ENCODE measurements around the gene METTL14.

METTL14 gene

DNA sequence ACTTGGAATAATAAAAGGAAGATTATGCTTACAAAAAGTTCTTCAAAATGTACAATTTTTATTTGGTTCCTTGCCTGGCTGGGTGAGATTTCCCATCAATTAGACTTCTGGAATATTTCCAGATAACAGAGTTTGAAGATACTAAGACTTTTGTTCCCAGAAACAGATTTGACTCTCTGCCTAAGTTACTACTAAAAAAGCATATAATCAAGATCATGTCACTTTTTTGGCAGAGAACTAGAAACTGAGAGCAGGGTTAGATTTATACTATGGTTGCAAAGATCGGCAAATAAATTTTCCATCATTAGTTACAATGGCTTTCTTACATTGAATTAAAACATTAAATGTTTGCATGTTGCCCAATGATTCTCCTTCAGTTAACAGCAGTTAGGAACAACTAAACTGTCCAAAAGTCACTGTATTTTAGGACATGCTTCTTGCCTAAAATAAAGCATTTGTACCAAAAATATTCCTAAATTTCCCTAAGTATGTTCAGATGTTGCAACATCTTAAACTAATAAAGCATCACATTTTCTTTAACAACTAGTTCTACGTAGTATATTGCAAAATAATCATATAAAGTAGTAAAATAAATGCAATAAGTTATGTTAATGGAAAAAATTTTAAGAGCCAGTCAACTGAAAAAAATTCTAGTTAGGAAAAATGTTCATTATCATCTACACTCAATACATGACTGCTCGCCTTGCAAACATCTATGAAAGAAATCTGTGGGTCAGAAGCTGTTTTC lies 77.7 kb downstream of the METTL14 start:
- H3K4me3 ChIP-seq (ENCODE audit: low read depth, low read length), result no peak overlapping the region
- no peak for DNase-seq (ENCODE audit: low read depth)
- TF ChIP-seq, protein P1, sequence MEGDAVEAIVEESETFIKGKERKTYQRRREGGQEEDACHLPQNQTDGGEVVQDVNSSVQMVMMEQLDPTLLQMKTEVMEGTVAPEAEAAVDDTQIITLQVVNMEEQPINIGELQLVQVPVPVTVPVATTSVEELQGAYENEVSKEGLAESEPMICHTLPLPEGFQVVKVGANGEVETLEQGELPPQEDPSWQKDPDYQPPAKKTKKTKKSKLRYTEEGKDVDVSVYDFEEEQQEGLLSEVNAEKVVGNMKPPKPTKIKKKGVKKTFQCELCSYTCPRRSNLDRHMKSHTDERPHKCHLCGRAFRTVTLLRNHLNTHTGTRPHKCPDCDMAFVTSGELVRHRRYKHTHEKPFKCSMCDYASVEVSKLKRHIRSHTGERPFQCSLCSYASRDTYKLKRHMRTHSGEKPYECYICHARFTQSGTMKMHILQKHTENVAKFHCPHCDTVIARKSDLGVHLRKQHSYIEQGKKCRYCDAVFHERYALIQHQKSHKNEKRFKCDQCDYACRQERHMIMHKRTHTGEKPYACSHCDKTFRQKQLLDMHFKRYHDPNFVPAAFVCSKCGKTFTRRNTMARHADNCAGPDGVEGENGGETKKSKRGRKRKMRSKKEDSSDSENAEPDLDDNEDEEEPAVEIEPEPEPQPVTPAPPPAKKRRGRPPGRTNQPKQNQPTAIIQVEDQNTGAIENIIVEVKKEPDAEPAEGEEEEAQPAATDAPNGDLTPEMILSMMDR (conservative IDR thresholded peaks at IDR 0.05; ENCODE audit: low read depth, low read length), result no peak
